Activated T-cell treated with anti-CD3 and anti-CD28 coated beads for 4 hours (primary cell): Measurements from ENCODE around the gene SNX24.

ENCODE experiments used
- DNase-seq: peaks from one replicate; pipeline ENCODE4 v3.0.0-alpha.2; 2020

The SNX24 gene

DNA sequence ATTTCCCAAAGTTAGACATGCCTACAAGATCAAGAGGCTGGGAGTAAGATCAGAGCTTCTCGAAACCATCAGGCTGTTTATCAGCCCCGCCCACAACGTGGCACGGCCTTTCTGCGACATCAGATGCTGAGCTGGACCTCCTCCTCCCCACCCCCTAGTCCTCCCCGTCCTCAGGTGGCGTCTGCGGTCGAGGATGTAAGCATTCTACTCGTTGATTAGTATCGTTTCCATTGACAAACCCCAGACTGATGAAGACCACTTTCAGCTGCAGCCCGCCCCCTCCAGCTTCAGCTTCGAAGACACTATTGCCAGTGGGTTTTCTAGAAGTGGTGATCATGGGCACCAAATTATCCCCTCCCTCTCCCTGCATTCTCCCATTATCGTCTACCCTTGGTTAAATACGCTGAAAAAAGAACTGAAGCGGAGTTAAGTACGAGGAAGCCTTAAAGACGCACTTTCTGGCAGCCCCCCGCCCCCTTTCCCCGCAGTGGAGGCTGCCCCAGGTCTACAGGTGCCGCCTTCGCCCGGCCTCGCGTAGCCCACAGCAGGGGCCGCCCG, 190.0 kb downstream of the SNX24 start:
- DNase-seq: no peak

DNA sequence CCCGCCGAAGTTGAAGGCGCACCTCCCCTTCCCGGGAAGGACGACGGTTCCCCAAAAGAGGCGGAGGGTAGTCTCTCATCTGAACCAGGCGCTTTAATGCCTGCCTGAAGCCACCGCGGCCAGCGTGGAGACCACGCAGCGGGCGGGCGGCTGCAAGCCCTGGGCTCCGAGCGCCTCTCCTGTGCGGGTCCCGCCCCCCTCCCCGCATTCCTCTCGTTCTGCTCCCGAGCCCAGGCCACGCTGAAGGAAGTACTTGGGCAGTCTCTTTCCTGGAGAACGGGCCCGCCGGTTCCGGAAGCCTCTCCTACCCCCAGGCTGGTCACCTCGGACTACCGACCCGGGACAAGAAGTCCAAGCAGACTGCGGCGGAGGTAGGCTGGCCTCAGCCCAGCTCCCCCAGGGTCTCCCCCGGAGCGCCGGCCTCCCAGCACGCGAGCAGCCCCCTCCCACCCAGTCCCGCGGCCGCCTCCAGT, 190.5 kb downstream of the SNX24 start:
- no peak for DNase-seq

DNA sequence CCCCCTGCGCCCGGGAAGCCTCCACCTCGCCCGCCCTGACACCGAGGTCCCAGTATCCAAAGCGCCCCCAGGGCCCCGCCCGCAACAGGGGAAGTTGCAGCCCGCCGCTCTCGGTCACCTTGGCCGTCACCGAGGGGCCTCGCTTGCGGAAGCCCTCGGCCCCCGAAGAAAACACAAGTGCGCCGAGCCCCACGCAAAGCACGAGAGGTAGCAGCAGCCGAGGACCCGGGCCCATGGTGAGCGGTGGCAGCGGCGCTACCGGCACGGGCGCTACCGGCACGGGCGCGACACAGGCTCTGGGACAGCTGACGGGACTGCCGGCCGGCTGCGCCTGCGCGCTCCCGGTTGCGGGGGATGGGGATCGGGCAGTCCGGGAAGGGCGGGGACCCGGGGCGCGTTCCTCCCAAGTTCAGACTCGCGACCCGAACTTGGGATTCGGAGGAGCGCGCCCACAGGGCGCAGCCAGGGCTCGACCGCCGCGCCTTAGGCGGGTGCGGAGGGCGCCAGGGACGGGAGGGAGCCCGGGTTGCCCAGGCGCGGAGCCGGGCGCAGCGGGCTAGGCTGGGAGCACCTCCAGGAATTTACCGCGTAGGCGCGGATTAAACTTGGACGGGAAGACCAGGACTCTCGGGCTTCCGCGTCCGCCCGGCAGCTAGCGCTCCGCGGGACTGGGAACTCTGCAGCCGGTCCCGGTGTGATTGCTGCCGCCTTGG, 191.1 kb downstream of the SNX24 start, which contains the start of gene PPIC:
PPIC (minus strand) TSS at position 335 of the 713 bp plus-strand sequence; CDS start at position 235, 100 bp downstream.
- DNase-seq: no peak

DNA sequence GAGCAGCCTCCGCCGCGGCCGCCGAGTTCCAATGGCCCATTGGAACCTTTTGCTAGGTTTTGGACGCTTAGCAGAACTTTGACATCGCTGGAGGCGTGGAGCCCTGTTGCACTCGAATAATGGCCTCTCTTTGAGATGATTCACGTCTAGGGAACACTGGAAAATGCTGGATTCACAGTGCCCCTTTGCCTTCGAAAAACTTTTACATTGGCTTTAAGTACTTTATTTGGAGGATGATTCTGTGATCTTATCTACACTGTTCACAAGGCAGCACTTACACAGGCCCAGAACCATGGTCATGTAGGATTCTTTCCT, 191.6 kb downstream of the SNX24 start:
- DNase-seq: no peak

DNA sequence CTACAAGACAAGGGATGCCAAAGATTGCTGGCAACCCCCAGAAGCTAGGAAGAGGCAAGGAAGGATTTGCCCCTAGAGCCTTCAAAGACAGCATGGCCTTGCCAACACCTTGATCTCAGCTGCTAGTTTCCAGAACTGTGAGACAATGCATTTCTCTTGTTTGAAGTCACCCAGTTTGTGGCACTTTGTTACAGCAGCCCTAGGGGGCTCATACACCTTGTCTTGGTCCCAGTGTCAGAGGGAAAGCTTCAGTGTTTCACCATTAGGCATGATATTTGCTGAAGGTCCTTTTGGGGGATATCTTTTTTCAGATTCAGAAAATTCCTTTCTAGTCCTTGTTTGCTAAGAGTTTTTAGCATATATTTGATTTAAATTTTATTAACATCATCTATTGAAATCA, 194.3 kb downstream of the SNX24 start:
- no peak for DNase-seq

DNA sequence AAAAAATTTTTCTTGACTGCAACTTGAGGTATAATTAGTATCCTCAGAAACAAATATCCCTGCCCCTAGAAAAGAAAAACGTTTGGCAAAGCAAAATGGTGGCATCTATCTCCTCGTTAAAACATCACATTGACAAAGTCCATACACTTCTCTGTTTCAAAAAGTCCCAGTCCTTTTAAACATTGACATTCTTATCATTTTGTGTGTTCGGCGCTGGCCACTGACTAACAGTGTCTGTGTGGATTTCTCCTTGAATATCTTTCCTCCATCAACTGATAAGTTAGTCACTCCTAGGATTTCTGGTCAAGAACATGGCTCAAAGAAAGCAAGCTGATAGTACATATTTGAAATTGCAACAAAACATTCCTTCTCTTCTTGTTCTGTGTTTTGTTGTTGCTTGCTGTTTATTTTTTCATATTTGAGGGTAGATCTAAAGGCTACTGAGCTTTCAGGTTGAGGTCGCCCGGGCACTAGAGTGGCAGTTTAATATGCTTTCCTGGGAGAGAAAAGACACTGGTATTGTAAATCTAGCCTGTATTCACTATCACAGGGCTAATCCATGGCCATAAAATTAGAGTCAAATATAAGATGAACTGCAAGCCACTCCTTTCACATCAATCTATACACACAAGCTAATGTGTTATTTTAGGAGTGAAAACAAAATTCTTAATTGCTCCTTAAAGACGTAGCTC, 199.7 kb downstream of the SNX24 start:
- DNase-seq: no peak

DNA sequence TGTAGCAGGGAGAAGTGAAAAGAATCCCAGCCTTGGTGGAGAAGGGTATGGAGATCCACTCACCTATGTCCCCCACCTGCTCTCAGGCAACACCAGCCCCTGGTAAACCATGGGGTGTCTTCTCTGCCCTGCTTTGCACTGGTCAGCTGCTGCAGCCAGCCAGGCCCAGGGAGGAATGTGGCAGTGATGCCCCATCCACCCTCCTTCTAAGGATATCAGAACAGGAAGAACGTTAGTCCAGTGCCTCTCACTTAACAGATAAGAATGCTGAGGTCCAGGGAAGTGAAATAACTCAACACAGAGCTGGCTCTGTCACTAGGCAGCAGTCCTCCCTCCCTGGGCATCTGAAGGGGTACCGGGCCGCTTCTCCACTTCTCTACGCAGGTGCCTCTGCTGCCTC, 200.8 kb downstream of the SNX24 start:
- DNase-seq: no peak

DNA sequence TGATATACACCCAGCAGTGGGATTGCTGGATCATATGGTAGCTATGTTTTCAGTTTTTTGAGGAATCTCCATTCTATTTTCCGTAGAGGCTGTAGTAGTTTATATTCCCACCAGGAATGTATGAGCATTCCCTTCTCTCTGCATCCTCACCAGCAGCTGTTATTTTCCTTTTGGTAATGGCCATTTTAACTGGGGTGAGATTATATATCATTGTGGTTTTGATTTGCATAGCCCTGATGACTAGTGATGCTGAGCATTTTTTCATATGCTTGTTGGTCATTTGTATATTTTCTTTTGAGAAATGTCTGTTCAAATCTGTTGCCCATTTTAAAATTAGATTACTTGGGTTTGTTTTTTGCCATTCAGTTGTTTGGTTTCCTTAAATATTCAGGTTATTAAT, 202.3 kb downstream of the SNX24 start:
- DNase-seq: no peak

DNA sequence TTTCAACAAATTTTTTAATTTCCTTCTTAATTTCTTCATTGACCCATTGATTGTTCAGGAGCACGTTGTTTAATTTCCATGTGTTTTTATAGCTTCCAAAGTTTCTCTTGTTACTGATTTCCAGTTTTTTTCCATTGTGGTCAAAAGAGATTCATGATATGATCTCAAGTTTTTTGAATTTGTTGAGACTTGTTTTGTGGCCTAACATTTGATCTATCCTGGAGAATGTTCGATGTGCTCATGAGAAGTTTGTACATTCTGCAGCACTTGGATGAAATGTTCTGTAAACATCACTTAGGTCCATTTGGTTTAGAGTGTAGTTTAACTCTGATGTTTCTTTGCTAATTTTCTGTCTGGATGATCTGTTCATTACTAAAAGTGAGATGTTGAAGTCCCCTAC, 205.8 kb downstream of the SNX24 start:
- no peak for DNase-seq
